Keratinocyte (primary cell): ENCODE results near the gene MGLL. TPM values are rescaled to one million over a fixed set of nuclear protein-coding genes. Genes with fewer than 3 reads are reported as not detected.

Source experiments
- DNase-seq: peaks from one replicate; pipeline ENCODE4 v3.0.0-alpha.2; 2011; ENCODE audit warnings: low read depth, missing footprints, low spot score
- FAIRE-seq: peaks from 2 replicates; lab custom pipeline; 2011; peaks lifted over from hg19 to GRCh38; lab: Jason Lieb, UNC
- H2AFZ ChIP-seq: 2 replicates; pipeline ENCODE4 v1.6.0; 2012; ENCODE audit warnings: low read length, control low read depth, inconsistent platforms; ENCODE audit not compliant: control insufficient read depth
- H3K27ac ChIP-seq: 2 replicates; pipeline ENCODE4 v1.5.1; 2011; ENCODE audit warnings: low read length; ENCODE audit not compliant: control insufficient read depth, insufficient read depth
- H3K27me3 ChIP-seq: 3 replicates; pipeline ENCODE4 v1.6.0; 2011; ENCODE audit warnings: low read length; ENCODE audit not compliant: control insufficient read depth, insufficient read depth; ENCODE audit errors: extremely low read depth
- H3K36me3 ChIP-seq, 2 experiments: 2 replicates in 1 of 2; 3 replicates in 1 of 2; pipeline ENCODE4 v1.5.1; 2011; ENCODE audit warnings: low read length in 2 of 2, mild to moderate bottlenecking in 1 of 2; ENCODE audit not compliant: control insufficient read depth in 2 of 2, insufficient read depth in 2 of 2; ENCODE audit errors: extremely low read depth in 1 of 2
- H3K4me1 ChIP-seq: 3 replicates; pipeline ENCODE4 v1.5.1; 2011; ENCODE audit warnings: low read length; ENCODE audit not compliant: control insufficient read depth, insufficient read depth; ENCODE audit errors: extremely low read depth
- H3K4me2 ChIP-seq: 3 replicates; pipeline ENCODE4 v1.6.0; 2011; ENCODE audit warnings: low read depth, low read length; ENCODE audit not compliant: control insufficient read depth, insufficient read depth; ENCODE audit errors: extremely low read depth
- H3K4me3 ChIP-seq, 3 experiments: fragments of 200-600 bp in 1 of 3; sonication (generic) in 1 of 3; 2 replicates in 2 of 3; 3 replicates in 1 of 3; pipeline ENCODE4 v1.5.1; 2011 to 2016; ENCODE audit warnings: low read length in 3 of 3, mild to moderate bottlenecking in 3 of 3, control low read depth in 2 of 3, inconsistent platforms in 1 of 3, low read depth in 1 of 3, mixed read lengths in 1 of 3, mixed run types in 1 of 3, moderate library complexity in 1 of 3; ENCODE audit not compliant: control insufficient read depth in 2 of 3, insufficient read depth in 2 of 3; ENCODE audit errors: extremely low read depth in 1 of 3
- H3K79me2 ChIP-seq: 2 replicates; pipeline ENCODE4 v1.6.0; 2012; ENCODE audit warnings: low read length; ENCODE audit not compliant: control insufficient read depth, insufficient read depth
- H3K9ac ChIP-seq: 3 replicates; pipeline ENCODE4 v1.6.0; 2011; ENCODE audit warnings: low read length; ENCODE audit not compliant: control insufficient read depth, insufficient read depth; ENCODE audit errors: extremely low read depth
- H3K9me1 ChIP-seq: 3 replicates; pipeline ENCODE4 v1.6.0; 2011; ENCODE audit warnings: low read length; ENCODE audit not compliant: control insufficient read depth, insufficient read depth; ENCODE audit errors: extremely low read depth
- H3K9me3 ChIP-seq: 2 replicates; pipeline ENCODE4 v1.5.1; 2012; ENCODE audit warnings: low read depth, low read length; ENCODE audit not compliant: control insufficient read depth
- H4K20me1 ChIP-seq: 3 replicates; pipeline ENCODE4 v1.6.0; 2011; ENCODE audit warnings: low read length; ENCODE audit not compliant: control insufficient read depth, insufficient read depth; ENCODE audit errors: extremely low read depth
- EZH2 ChIP-seq: IDR thresholded peaks from one replicate; pipeline ENCODE4 v1.6.1; 2012; ENCODE audit warnings: inconsistent platforms, mild to moderate bottlenecking, low read length, moderate library complexity
- dilution Hi-C: fragments of 300-500 bp; cut with MboI; formaldehyde crosslinking; loops from one replicate; pipeline ENCODE4 v1.7.0; 2020; ENCODE audit warnings: low sequenced_read_pairs; ENCODE audit not compliant: extremely low pct_ligation_motif_present
- polyA plus RNA-seq, 5 experiments: library from polyadenylated mRNA; depleted of rRNA in 3 of 5; stranded (reverse) in 3 of 5; stranded (forward) in 1 of 5; unstranded in 1 of 5; fragments of >200 nt; gene quantifications; 1 replicate in 1 of 5; 2 replicates in 3 of 5; 3 replicates in 1 of 5; pipeline versions ENCODE4 v1.2.1 to v1.2.3, GENCODE V29; 2011 to 2012; ENCODE audit warnings: missing spikeins in 2 of 5, low read depth in 1 of 5, low replicate concordance in 1 of 5
- TF ChIP-seq, protein P1 (sequence below), 3 experiments: IDR thresholded peaks in 1 of 3; conservative IDR thresholded peaks in 1 of 3; optimal IDR thresholded peaks in 1 of 3; 2 replicates in 2 of 3; 3 replicates in 1 of 3; pipeline versions ENCODE3 to v1.5.1; 2011; ENCODE audit warnings: low read length in 3 of 3, mild to moderate bottlenecking in 3 of 3, moderate library complexity in 2 of 3, control low read depth in 1 of 3, inconsistent platforms in 1 of 3; ENCODE audit not compliant: insufficient read depth in 2 of 3; ENCODE audit errors: extremely low read depth in 1 of 3

MGLL gene
- polyA plus RNA-seq, 1 donor (not counting 4 experiments of a cell fraction or from before 2014, with no cell fraction given) = 17.8 TPM

DNA sequence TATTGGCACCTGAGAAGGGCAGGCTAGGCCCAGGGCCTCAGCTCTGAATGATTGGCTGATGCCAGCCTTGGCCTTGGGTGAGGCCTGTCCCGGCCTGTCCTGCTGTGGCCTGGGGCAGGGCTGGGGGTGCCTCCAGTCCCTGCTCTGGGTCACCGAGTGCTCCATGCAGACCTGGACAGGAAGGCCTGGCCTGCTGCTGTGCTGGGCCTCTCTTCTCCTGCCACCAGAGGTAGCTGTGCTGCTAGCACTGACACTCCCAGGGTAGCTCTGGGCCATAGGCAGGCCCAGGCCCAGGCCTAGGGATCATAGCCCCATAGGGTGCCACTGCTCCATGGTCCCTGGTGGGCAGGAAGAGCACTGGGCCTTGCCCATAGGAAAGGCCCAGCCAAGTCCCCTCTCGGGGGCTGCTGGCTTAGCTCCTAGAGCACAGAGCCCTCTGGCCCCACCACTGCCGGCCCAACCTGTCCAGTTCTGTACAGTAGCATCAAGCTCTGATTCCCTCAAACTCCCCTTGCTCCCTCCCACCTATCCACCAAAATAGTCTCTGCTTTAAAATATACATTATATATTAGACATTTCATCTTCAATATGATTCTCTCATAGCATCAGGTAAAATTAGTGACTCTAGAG is 131.4 kb downstream of the MGLL start:
- dilution Hi-C loops = no loop called here
- no peaks in the 10 kb centered on the region for H3K36me3 ChIP-seq
- H3K9me1 ChIP-seq = no peaks in the 10 kb centered on the region
- TF ChIP-seq EZH2 = no peak
- TF ChIP-seq, protein P1, sequence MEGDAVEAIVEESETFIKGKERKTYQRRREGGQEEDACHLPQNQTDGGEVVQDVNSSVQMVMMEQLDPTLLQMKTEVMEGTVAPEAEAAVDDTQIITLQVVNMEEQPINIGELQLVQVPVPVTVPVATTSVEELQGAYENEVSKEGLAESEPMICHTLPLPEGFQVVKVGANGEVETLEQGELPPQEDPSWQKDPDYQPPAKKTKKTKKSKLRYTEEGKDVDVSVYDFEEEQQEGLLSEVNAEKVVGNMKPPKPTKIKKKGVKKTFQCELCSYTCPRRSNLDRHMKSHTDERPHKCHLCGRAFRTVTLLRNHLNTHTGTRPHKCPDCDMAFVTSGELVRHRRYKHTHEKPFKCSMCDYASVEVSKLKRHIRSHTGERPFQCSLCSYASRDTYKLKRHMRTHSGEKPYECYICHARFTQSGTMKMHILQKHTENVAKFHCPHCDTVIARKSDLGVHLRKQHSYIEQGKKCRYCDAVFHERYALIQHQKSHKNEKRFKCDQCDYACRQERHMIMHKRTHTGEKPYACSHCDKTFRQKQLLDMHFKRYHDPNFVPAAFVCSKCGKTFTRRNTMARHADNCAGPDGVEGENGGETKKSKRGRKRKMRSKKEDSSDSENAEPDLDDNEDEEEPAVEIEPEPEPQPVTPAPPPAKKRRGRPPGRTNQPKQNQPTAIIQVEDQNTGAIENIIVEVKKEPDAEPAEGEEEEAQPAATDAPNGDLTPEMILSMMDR (optimal IDR thresholded peaks at IDR 0.05 in 1 of 3, IDR thresholded peaks at IDR 0.05 in 1 of 3, conservative IDR thresholded peaks at IDR 0.05 in 1 of 3; ENCODE audit: extremely low read depth in 1 of 3, insufficient read depth in 2 of 3, low read length in 3 of 3) = peak in 2 of 3 experiments; percentile 71 to 97
- no peaks in the 10 kb centered on the region for H3K79me2 ChIP-seq
- H2AFZ ChIP-seq = no peak overlapping the region
- no peaks in the 10 kb centered on the region for H3K9me3 ChIP-seq
- no peak overlapping the region for H3K4me3 ChIP-seq
- no peaks in the 10 kb centered on the region for H4K20me1 ChIP-seq
- FAIRE-seq (peak; percentile 80), DNase-seq (no peak)
- peak overlapping the region; percentile 43 for H3K9ac ChIP-seq
- no peaks in the 10 kb centered on the region for H3K27me3 ChIP-seq
- H3K27ac ChIP-seq = peak overlapping the region; percentile 70
- peak overlapping the region; percentile 66 for H3K4me2 ChIP-seq
- peaks cover 30% of the 10 kb centered on the region for H3K4me1 ChIP-seq

DNA sequence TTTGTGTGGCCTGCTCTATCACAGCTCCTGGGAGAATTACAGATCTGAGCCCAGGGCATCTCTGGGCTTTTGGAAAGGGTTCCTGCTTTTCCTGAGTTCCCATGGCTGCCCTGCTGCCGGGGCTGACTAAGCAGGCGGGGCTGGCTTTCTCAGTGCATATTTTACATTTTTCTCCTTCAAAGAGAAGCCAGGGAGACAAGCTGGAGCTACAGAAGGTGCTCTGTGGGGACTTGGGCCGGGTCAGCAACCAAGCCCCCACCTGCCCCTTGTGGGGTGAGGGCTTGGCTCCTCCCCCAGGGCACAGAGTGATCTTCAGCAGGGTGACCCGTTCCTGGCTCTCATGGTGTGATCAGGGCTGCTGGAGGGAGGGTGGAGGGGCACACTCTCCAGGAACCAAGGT is 132.2 kb downstream of the MGLL start:
- H3K4me2 ChIP-seq = peak overlapping the region; percentile 66
- peak overlapping the region; percentile 64 for H2AFZ ChIP-seq
- FAIRE-seq (peak; percentile 71), DNase-seq (no peak)
- H3K27ac ChIP-seq = peak overlapping the region; percentile 70
- H3K9me1 ChIP-seq = no peaks in the 10 kb centered on the region
- dilution Hi-C loops = no loop called here
- H3K79me2 ChIP-seq = no peaks in the 10 kb centered on the region
- H3K4me1 ChIP-seq = peaks cover 30% of the 10 kb centered on the region
- H3K36me3 ChIP-seq = no peaks in the 10 kb centered on the region
- peak overlapping the region; percentile 43 for H3K9ac ChIP-seq
- H3K9me3 ChIP-seq = no peaks in the 10 kb centered on the region
- no peaks in the 10 kb centered on the region for H3K27me3 ChIP-seq
- TF ChIP-seq EZH2 = no peak
- TF ChIP-seq, protein P1 (optimal IDR thresholded peaks at IDR 0.05 in 1 of 3, IDR thresholded peaks at IDR 0.05 in 1 of 3, conservative IDR thresholded peaks at IDR 0.05 in 1 of 3; ENCODE audit: extremely low read depth in 1 of 3, insufficient read depth in 2 of 3, low read length in 3 of 3) = no peak
- H3K4me3 ChIP-seq = no peak overlapping the region
- H4K20me1 ChIP-seq = no peaks in the 10 kb centered on the region
